HepG2 (cell line): ENCODE data around the gene TALDO1. TPM values are rescaled to one million over a fixed set of nuclear protein-coding genes. Genes with fewer than 3 reads are reported as not detected.

Source experiments
- DPF2 ChIP-seq: sonication (generic); formaldehyde crosslinking; IDR thresholded peaks from 2 replicates; pipeline ENCODE4 v1.4.0; 2020; ENCODE audit warnings: mild to moderate bottlenecking, low read depth, missing genetic modification reagents, borderline replicate concordance
- ZMYM2 ChIP-seq: sonication (generic); formaldehyde crosslinking; IDR thresholded peaks from 2 replicates; pipeline ENCODE4 v1.8.0; 2022; ENCODE audit warnings: mild to moderate bottlenecking, missing genetic modification reagents
- ZNF235 ChIP-seq: sonication (generic); formaldehyde crosslinking; IDR thresholded peaks from 2 replicates; pipeline ENCODE4 v1.8.1; 2023; ENCODE audit warnings: mild to moderate bottlenecking, missing genetic modification reagents, borderline replicate concordance
- ZNF501 ChIP-seq: sonication (generic); formaldehyde crosslinking; IDR thresholded peaks from 2 replicates; pipeline ENCODE4 v1.5.1; 2020; ENCODE audit warnings: mild to moderate bottlenecking, moderate library complexity, missing genetic modification reagents
- polyA plus RNA-seq, 8 experiments: library from polyadenylated mRNA; depleted of rRNA in 3 of 8; stranded (reverse) in 7 of 8; unstranded in 1 of 8; fragments of >200 nt; fragmentation: Illumina TruSeq in 4 of 8; extraction: Trizol in 4 of 8; gene quantifications; 2 replicates each; pipeline versions ENCODE4 v1.2.1 to v1.2.3, GENCODE V29; 2011 to 2016; ENCODE audit warnings: low read depth in 4 of 8, missing spikeins in 1 of 8, mixed read lengths in 1 of 8; ENCODE audit not compliant: insufficient read depth in 1 of 8
- total RNA-seq, 5 experiments: library from RNA; depleted of rRNA; stranded (reverse); fragments of >200 nt; fragmentation: Illumina TruSeq; extraction: Trizol; gene quantifications; 2 replicates each; pipeline ENCODE4 v1.2.3, GENCODE V29; 2016; ENCODE audit warnings: low read depth in 1 of 5
- TF ChIP-seq, protein P1 (sequence below): IDR thresholded peaks from 2 replicates; pipeline ENCODE4 v1.6.1; 2012; ENCODE audit warnings: low read depth, low read length, improper control_type of control experiment
- TF ChIP-seq, protein P2 (sequence below): sonication (generic); formaldehyde crosslinking; IDR thresholded peaks from 2 replicates; pipeline ENCODE4 v1.8.1; 2022; ENCODE audit warnings: mild to moderate bottlenecking, missing genetic modification reagents
- TF ChIP-seq, protein P3 (sequence below): sonication (generic); formaldehyde crosslinking; IDR thresholded peaks from 2 replicates; pipeline ENCODE4 v1.4.0; 2020; ENCODE audit warnings: missing genetic modification reagents
- TF ChIP-seq, protein P4 (sequence below): sonication (generic); formaldehyde crosslinking; IDR thresholded peaks from 2 replicates; pipeline ENCODE4 v1.4.0; 2020; ENCODE audit warnings: missing genetic modification reagents

TALDO1 gene
- total and polyA plus RNA-seq, 2 of the 13 experiments (the other 11 are each of a cell fraction or from before 2014, with no cell fraction given) = 107 to 240 TPM

GRCh38 chr11:727859-728748 is 19.2 kb upstream of the TALDO1 start (continued):
- TF ChIP-seq, protein P1, sequence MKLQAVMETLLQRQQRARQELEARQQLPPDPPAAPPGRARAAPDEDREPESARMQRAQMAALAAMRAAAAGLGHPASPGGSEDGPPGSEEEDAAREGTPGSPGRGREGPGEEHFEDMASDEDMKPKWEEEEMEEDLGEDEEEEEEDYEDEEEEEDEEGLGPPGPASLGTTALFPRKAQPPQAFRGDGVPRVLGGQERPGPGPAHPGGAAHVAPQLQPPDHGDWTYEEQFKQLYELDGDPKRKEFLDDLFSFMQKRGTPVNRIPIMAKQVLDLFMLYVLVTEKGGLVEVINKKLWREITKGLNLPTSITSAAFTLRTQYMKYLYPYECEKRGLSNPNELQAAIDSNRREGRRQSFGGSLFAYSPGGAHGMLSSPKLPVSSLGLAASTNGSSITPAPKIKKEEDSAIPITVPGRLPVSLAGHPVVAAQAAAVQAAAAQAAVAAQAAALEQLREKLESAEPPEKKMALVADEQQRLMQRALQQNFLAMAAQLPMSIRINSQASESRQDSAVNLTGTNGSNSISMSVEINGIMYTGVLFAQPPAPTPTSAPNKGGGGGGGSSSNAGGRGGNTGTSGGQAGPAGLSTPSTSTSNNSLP = no peak
- TF ChIP-seq DPF2 = no peak; the same call in 1 of the 2 replicates
- TF ChIP-seq, protein P2, sequence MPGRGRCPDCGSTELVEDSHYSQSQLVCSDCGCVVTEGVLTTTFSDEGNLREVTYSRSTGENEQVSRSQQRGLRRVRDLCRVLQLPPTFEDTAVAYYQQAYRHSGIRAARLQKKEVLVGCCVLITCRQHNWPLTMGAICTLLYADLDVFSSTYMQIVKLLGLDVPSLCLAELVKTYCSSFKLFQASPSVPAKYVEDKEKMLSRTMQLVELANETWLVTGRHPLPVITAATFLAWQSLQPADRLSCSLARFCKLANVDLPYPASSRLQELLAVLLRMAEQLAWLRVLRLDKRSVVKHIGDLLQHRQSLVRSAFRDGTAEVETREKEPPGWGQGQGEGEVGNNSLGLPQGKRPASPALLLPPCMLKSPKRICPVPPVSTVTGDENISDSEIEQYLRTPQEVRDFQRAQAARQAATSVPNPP (CRISPR knock-in tag) = 0 out of 2 replicates have a peak, but pooled peaks have one; percentile 75
- TF ChIP-seq ZNF235 = peak; percentile 62
- TF ChIP-seq ZMYM2 (CRISPR knock-in tag) = no peak
- TF ChIP-seq ZNF501 (CRISPR knock-in tag) = peak; percentile 78
- TF ChIP-seq, protein P3, sequence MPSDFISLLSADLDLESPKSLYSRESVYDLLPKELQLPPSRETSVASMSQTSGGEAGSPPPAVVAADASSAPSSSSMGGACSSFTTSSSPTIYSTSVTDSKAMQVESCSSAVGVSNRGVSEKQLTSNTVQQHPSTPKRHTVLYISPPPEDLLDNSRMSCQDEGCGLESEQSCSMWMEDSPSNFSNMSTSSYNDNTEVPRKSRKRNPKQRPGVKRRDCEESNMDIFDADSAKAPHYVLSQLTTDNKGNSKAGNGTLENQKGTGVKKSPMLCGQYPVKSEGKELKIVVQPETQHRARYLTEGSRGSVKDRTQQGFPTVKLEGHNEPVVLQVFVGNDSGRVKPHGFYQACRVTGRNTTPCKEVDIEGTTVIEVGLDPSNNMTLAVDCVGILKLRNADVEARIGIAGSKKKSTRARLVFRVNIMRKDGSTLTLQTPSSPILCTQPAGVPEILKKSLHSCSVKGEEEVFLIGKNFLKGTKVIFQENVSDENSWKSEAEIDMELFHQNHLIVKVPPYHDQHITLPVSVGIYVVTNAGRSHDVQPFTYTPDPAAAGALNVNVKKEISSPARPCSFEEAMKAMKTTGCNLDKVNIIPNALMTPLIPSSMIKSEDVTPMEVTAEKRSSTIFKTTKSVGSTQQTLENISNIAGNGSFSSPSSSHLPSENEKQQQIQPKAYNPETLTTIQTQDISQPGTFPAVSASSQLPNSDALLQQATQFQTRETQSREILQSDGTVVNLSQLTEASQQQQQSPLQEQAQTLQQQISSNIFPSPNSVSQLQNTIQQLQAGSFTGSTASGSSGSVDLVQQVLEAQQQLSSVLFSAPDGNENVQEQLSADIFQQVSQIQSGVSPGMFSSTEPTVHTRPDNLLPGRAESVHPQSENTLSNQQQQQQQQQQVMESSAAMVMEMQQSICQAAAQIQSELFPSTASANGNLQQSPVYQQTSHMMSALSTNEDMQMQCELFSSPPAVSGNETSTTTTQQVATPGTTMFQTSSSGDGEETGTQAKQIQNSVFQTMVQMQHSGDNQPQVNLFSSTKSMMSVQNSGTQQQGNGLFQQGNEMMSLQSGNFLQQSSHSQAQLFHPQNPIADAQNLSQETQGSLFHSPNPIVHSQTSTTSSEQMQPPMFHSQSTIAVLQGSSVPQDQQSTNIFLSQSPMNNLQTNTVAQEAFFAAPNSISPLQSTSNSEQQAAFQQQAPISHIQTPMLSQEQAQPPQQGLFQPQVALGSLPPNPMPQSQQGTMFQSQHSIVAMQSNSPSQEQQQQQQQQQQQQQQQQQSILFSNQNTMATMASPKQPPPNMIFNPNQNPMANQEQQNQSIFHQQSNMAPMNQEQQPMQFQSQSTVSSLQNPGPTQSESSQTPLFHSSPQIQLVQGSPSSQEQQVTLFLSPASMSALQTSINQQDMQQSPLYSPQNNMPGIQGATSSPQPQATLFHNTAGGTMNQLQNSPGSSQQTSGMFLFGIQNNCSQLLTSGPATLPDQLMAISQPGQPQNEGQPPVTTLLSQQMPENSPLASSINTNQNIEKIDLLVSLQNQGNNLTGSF = no peak
- TF ChIP-seq, protein P4, sequence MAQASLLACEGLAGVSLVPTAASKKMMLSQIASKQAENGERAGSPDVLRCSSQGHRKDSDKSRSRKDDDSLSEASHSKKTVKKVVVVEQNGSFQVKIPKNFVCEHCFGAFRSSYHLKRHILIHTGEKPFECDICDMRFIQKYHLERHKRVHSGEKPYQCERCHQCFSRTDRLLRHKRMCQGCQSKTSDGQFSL (CRISPR knock-in tag) = peak; percentile 47
